ENCODE data around the gene EVA1B. TPM values are rescaled to one million over a fixed set of nuclear protein-coding genes. Genes with fewer than 3 reads are reported as not detected.
A peak's percentile ranks its signal among the peaks of the same experiment; 100 is the strongest.

EVA1B gene
- total and polyA plus RNA-seq, 2 donors (not counting 3 experiments of a cell fraction or from before 2014, with no cell fraction given) = 64.7 to 132 TPM

- H2AFZ ChIP-seq (ENCODE audit: low read depth, low read length) = no peak overlapping the region
- FAIRE-seq (no peak), DNase-seq (ENCODE audit: low read depth, low spot score) (no peak)
- no peak overlapping the region for H3K4me3 ChIP-seq (replicated peaks in 1 of 3; ENCODE audit: insufficient read depth in 1 of 3, low read depth in 1 of 3, low read length in 3 of 3)
- no peaks in the 10 kb centered on the region for H3K27me3 ChIP-seq (ENCODE audit: control insufficient read depth in 2 of 2, insufficient read depth in 2 of 2, low read length in 2 of 2)
- dilution Hi-C loops (cut with MboI; ENCODE audit: extremely low pct_ligation_motif_present, low sequenced_read_pairs) = no loop called here
- CTCF ChIA-PET = interaction anchor here (1.0 to 2.3 kb wide), 7 partner anchors 12 to 171 kb away, joined by 3 to 9 read pairs (median 6); no protein-coding TSS in a partner anchor
- intact Hi-C loops (cut with micrococcal nuclease) = loop anchor here (1.0 to 2.0 kb wide), 2 partner anchors 17 to 115 kb away; partner anchors contain the start of gene EVA1B
- H3K27ac ChIP-seq (ENCODE audit: insufficient read depth, low read depth, low read length) = no peak overlapping the region
- no peak overlapping the region for H3K9ac ChIP-seq (replicated peaks; ENCODE audit: extremely low read depth, insufficient read depth, low read length)
- peak overlapping the region; percentile 56 for H3K4me2 ChIP-seq (ENCODE audit: insufficient read depth, low read length)
- TF ChIP-seq JUN (IDR thresholded peaks at IDR 0.05; ENCODE audit: borderline replicate concordance, insufficient read depth, insufficient read length, low read depth) (no peak), MAX (IDR thresholded peaks at IDR 0.05; ENCODE audit: insufficient read depth, insufficient read length) (no peak), EZH2 (IDR thresholded peaks at IDR 0.05; ENCODE audit: borderline replicate concordance, low read depth, low read length, severe bottlenecking) (no peak), POLR2A (IDR thresholded peaks at IDR 0.05; ENCODE audit: low read depth, low read length) (no peak), POLR2AphosphoS5 (IDR thresholded peaks at IDR 0.05; ENCODE audit: insufficient read depth, low read depth, low read length) (no peak), MYC (IDR thresholded peaks at IDR 0.05; ENCODE audit: low read depth, low read length) (no peak), FOS (IDR thresholded peaks at IDR 0.05; ENCODE audit: borderline replicate concordance, insufficient read depth, low read length) (no peak), GATA2 (IDR thresholded peaks at IDR 0.05; ENCODE audit: insufficient read depth, insufficient read length, low read depth, low read length) (no peak)
- TF ChIP-seq, protein P1, sequence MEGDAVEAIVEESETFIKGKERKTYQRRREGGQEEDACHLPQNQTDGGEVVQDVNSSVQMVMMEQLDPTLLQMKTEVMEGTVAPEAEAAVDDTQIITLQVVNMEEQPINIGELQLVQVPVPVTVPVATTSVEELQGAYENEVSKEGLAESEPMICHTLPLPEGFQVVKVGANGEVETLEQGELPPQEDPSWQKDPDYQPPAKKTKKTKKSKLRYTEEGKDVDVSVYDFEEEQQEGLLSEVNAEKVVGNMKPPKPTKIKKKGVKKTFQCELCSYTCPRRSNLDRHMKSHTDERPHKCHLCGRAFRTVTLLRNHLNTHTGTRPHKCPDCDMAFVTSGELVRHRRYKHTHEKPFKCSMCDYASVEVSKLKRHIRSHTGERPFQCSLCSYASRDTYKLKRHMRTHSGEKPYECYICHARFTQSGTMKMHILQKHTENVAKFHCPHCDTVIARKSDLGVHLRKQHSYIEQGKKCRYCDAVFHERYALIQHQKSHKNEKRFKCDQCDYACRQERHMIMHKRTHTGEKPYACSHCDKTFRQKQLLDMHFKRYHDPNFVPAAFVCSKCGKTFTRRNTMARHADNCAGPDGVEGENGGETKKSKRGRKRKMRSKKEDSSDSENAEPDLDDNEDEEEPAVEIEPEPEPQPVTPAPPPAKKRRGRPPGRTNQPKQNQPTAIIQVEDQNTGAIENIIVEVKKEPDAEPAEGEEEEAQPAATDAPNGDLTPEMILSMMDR (IDR thresholded peaks at IDR 0.05; ENCODE audit: extremely low read depth in 1 of 2, insufficient read depth in 1 of 2, low read depth in 1 of 2, low read length in 2 of 2) = no peak
- H3K36me3 ChIP-seq (ENCODE audit: control insufficient read depth in 2 of 2, extremely low read depth in 1 of 2, insufficient read depth in 2 of 2, low read length in 2 of 2) = peaks cover 19 to 27% of the 10 kb centered on the region in 2 experiments
- H3K9me3 ChIP-seq (replicated peaks; ENCODE audit: control insufficient read depth, insufficient read depth, low read length) = no peaks in the 10 kb centered on the region
- peaks cover 16% of the 10 kb centered on the region for H3K4me1 ChIP-seq (ENCODE audit: control insufficient read depth, extremely low read depth, insufficient read depth, low read length)
- no peaks in the 10 kb centered on the region for H4K20me1 ChIP-seq (replicated peaks; ENCODE audit: control insufficient read depth, extremely low read depth, insufficient read depth, low read length)
- peaks cover 10% of the 10 kb centered on the region for H3K79me2 ChIP-seq (ENCODE audit: control insufficient read depth, insufficient read depth, low read length)
- no TSS peak for BruUV-seq (replicated peaks)
- POLR2A ChIA-PET = no interaction called here
- no peaks in the 10 kb centered on the region for H3K9me1 ChIP-seq (replicated peaks; ENCODE audit: control insufficient read depth, extremely low read depth, insufficient read depth, low read length)
Measured at GRCh38 chr1:36305915-36306209, 17.6 kb downstream of the EVA1B start.

All from endothelial cell of umbilical vein (primary cell).